ENCODE data around the gene LEMD2. TPM values are rescaled to one million over a fixed set of nuclear protein-coding genes. Genes with fewer than 3 reads are reported as not detected.

Gene LEMD2
- total and polyA plus RNA-seq, 2 of the 4 experiments (the other 2 are of a cell fraction): 26.5 to 43.6 TPM

GRCh38 chr6:33828452-33828763 lies 39.5 kb upstream of the LEMD2 start:
- WGBS, 2 experiments (ENCODE audit: extremely low coverage in 2 of 2, insufficient read length in 1 of 2): no CpG with 5 or more reads among the region's 4 CpGs
- intact Hi-C loops (cut with micrococcal nuclease) (no loop called here), in situ Hi-C loops (cut with MboI; ENCODE audit: low sequenced_read_pairs) (no loop called here), dilution Hi-C loops (cut with HindIII; ENCODE audit: low sequenced_read_pairs, unreplicated experiment) (no loop called here)
- Histone ChIP-seq H2AFZ (replicated peaks; ENCODE audit: low read length, poor library complexity) (no peak overlapping the region), H2AK5ac (ENCODE audit: low read depth, low read length) (no peak overlapping the region; the same call in 1 of the 2 replicates), H2BK120ac (ENCODE audit: low read depth, low read length) (no peak overlapping the region), H2BK20ac (ENCODE audit: low read depth, low read length) (no peak overlapping the region), H4K91ac (ENCODE audit: insufficient read depth, low read depth, low read length) (no peak overlapping the region), H4K20me1 (ENCODE audit: insufficient read depth, low read length) (no peaks in the 10 kb centered on the region), H3K9me3 (ENCODE audit: control insufficient read depth, insufficient read depth, low read length) (no peaks in the 10 kb centered on the region), H3K23ac (ENCODE audit: low read depth, low read length) (no peak overlapping the region), H2AK9ac (replicated peaks; ENCODE audit: low read depth, low read length, poor library complexity) (no peak overlapping the region), H3K18ac (ENCODE audit: low read depth, low read length) (no peak overlapping the region), H3K4ac (ENCODE audit: low read depth, low read length) (no peak overlapping the region), H3K56ac (ENCODE audit: extremely low read depth, insufficient read depth, low read length) (no peak overlapping the region), H2BK5ac (ENCODE audit: low read depth, low read length, poor library complexity, severe bottlenecking) (no peak overlapping the region), H3K27me3 (ENCODE audit: control insufficient read depth, insufficient read depth, low read length) (peaks cover 32% of the 10 kb centered on the region), H3K9me1 (ENCODE audit: insufficient read depth, low read length) (peaks cover 6% of the 10 kb centered on the region; the same call in 1 of the 2 replicates), H3K36me3 (ENCODE audit: control insufficient read depth, insufficient read depth, low read length) (no peaks in the 10 kb centered on the region), H3K79me1 (ENCODE audit: low read depth in 1 of 2, low read length in 2 of 2) (no peaks in the 10 kb centered on the region), H3K4me3 (ENCODE audit: insufficient read depth, low read depth, low read length) (no peak overlapping the region), H3K4me2 (ENCODE audit: low read depth, low read length) (no peak overlapping the region), H4K5ac (ENCODE audit: low read depth, low read length) (no peak overlapping the region), H3K4me1 (ENCODE audit: control insufficient read depth, insufficient read depth, low read length) (peaks cover 4% of the 10 kb centered on the region; the same call in 1 of the 2 replicates), H2BK15ac (ENCODE audit: low read depth, low read length) (no peak overlapping the region), H4K8ac (ENCODE audit: low read depth in 2 of 2, low read length in 2 of 2) (no peak overlapping the region), H3K9ac (ENCODE audit: low read depth, low read length) (no peak overlapping the region), H3K14ac (replicated peaks; ENCODE audit: low read depth, low read length) (no peak overlapping the region), H3K27ac (ENCODE audit: insufficient read depth, low read length) (no peak overlapping the region)
- TF ChIP-seq MXI1 (IDR thresholded peaks at IDR 0.05; ENCODE audit: borderline replicate concordance, low read depth, low read length): no peak
- no peak for TF ChIP-seq MAZ (IDR thresholded peaks at IDR 0.05; ENCODE audit: borderline replicate concordance, low read depth, low read length)
- no peak for TF ChIP-seq FOS (IDR thresholded peaks at IDR 0.05; ENCODE audit: low read depth, low read length)
- no peak for TF ChIP-seq RFX5 (IDR thresholded peaks at IDR 0.05; ENCODE audit: low read depth, low read length)
- BruUV-seq (replicated peaks): no TSS peak
- DNase-seq (no peak), ATAC-seq (ENCODE audit: low read depth) (no peak)
- POLR2A ChIA-PET (ENCODE audit: unreplicated experiment): no interaction called here
- CTCF ChIA-PET: interaction anchor here (0.9 kb wide), 1 partner anchor 8 kb away, joined by 4 read pairs; no protein-coding TSS in a partner anchor
